Measurements from ENCODE around the gene MSRB3.

MSRB3 gene

DNA sequence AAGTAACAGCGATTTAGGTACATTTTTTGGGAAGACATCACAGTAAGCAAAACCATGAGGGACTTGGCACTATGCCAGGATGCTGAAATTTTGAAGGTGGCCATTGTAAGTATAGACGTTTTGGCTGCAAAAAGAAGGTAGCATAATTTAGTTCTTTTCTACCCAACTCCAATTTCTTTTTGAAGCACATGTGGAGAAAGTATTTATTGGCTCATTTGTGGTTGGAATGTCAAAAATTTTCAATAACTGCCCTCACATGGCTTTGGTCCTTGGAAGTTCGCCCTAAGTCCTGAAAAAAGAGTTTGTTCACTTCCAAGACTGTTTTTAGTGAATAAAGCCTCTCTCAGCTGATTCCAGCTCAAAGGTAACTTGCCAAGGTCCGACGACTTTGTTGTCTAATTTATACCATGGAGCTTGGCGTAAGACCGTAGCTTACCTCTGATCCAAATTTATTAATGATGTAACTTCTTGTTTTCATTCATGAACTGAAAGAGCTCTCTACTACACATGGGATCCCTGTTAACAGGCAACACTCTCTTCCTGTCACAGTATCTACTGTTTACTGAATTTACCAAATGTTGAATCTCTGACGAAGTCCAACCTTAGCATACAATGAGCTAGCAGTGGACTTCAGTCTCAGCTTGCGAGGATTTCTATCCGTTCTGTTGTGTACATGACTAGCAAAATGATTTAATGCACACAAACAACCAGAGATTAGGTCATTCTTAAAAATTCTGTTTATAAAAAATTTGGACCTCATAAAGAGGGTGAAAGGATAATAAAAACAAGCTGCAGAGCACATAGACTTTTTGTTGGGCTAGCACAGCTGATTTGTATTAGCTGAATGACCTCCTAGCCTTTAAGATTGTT is 49.0 kb downstream of the MSRB3 start:
- DNase-seq: no peak

DNA sequence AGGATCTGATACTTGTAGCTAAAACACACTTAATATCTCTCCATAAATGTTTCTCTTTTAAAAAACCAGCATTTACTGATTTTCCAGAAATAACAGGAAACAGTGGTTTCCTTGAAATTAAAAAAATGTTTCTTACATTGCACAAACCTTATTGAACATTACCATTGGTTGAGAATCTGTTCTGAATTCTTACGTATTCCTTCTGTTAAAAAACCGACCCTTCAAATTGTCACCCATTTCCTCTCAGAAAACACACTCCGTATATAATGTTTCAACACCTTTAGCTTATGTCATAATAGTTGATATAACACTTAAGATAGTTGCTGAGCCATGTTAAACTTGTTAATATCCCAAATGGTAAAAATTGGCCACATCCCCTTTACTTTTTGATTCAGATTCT is 51.2 kb downstream of the MSRB3 start:
- DNase-seq: no peak

DNA sequence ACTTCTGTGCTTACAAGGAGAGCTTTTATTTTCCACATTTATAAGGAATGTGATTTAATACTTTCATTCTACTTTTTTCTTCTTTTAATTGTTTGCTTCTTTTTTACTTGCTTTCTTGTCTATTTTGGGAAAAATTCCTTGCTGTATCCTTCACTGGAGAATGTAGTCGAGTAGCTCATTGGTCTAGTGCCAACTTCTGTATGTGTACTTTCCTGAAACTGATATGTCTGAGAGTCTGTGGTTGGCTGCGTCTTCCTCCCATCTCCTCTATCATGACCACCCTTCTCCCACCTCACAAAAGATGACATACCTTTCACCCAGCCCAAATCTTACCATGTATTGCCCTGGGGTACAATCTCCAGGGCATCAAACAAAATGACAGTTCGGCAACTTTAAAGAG is 51.8 kb downstream of the MSRB3 start:
- no peak for DNase-seq

DNA sequence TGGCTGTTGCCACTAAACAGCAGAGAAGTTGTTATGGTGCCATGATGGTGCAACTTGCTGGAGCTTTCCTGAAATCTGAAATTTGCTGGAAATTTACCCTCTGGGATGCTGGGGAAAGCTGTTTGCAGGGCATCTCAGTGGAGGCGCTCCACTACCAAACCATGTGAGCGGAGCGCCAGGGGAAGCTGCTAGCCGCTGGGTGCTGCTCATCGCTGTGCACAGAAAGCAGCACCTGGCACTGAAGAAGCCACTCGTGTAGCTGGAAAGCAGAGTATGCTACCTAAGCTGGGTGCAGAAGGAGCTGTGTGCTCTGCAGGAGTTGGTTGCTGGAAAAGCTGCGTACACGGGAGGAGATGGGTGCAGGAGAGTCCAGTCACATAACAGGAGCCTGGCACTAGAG is 53.0 kb downstream of the MSRB3 start:
- DNase-seq: no peak

DNA sequence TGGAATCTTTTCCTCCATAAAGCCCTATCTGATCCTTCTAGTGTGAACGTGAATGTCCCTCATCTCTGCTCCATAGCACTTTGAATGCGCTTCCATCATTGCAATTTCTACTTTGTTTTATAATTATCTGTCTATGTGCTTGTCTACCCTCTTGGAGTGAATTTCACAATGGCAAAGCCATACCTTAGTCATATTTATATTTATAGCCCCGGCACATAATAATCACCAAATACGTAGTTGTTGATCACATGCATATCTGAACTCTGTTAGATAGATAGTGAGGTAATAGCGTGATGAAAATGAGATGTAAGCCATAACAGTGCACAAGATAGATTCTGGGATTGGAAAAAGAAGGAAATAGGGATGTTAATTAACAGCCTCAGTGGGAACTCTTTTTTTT is 55.2 kb downstream of the MSRB3 start:
- DNase-seq: no peak

DNA sequence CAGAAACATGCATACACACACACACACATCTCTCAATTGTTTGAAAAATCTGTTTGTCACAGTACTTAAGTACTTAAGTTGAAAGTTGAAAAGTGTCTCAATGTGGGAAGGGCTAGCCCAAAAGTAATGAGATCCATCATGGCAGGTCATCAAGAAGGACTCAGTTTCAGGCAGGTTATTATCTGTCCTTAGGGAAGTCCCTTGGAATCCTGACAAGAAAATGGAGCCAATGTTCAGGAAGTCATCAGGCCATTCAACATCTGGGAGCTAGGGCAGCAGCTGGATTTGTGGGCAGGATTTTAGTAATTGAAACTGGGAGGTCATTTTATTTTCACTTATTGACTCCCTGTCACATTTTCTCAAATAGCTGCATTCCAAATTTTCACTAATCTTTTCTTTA is 56.0 kb downstream of the MSRB3 start:
- DNase-seq: no peak

DNA sequence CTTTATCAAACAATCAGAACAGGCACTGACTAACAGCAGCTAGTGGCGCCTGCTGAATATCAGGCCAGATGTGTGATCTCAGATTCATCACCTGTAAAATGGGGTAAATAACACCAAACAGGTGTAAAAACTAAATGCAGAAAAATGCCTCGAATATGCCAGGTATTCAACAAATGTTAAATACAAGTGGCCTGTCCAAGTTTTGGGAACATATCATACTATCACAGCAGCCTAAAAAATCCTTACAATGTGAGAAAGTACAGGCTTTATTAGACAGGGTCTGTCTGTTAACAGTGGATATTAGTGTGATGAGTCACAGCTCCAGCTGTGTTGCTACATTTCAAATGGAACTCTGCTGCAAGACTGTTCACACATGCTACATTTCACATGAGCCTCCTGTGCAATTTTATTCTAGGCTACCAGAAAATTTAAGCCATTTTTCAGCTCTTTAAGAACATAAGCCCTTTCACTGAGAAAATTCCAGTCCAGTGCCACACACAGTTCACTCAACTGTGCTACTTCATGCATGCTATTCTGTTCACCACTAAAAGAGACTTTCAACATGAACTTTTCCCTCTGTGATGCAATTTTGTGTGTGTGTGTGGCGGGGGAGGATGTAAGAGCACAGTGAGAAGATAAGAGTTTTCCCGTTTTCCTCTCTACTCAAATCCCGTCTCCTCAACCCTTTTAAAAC is 56.7 kb downstream of the MSRB3 start:
- no peak for DNase-seq

DNA sequence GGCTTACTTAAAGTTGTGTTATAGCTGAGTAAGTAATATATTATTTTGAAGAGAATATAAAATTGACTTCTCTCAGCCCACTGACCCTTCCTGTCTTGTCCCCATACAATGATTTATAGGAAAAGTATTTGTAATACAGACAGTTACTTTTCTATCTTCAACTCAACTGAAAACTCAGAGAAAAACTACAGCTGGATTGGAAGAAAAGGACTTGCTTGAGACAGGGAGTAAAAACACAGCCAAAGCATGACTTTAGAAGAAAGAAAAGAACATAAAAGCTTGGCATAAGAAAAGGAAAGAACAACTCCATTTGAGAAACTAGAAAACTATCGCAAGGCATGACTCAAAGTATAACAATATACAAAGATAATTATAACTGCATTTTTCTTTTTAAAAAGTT is 57.5 kb downstream of the MSRB3 start:
- DNase-seq: no peak

DNA sequence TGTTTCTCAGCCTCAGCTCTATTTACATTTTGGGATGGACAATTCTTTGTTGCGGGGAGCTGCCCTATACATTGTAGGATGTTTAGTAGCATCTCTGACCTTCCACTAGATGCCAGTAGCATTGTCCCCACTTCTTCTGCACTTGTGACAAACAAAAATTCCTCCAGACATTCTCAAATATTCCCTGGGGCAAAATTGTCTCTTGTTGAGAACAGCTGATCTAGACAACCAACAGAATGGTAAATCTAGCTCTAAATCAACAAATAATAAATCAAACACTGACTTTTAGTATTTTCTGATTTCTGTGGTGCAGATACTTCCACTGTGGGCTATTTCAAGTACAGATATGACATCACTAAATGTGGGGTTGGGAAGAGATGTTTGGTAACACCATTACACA is 60.7 kb downstream of the MSRB3 start:
- no peak for DNase-seq

DNA sequence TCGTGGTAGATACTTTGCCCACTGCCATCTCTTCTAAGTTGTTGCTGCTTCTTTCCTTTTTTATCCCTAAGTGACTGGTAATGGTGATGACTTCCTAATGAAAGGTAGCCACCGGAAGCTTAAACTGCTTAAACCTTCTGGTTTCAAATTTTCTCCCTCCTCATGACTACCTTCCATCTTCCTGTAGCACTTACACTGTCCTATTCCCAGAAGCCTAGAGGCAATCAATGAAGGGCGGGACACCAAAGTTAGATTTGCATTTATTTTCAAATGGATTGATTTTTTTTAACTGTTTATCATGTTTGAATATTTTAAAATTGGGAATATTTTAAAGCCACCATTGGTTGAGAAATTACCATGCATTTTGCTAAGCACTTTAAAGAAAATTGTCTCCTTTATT is 64.7 kb downstream of the MSRB3 start:
- DNase-seq: no peak

DNA sequence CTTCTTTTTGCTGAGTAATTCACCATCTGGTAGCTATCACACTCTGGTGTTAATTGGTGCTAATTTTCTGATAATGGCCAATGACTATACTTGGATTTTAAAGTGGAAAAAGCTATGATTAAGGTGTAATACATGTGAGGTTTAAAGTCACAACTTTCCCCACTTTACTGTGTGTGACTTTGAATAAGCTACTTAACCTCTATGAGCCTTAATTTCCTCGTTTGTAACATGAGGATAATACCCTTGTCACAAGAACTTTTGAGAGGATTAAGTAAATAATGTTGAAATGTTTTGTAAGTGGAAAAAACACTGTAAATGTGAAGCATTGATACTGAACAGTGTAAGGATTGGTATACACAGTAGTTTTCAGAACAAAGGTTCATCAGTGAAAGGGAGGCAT is 65.3 kb downstream of the MSRB3 start:
- no peak for DNase-seq

DNA sequence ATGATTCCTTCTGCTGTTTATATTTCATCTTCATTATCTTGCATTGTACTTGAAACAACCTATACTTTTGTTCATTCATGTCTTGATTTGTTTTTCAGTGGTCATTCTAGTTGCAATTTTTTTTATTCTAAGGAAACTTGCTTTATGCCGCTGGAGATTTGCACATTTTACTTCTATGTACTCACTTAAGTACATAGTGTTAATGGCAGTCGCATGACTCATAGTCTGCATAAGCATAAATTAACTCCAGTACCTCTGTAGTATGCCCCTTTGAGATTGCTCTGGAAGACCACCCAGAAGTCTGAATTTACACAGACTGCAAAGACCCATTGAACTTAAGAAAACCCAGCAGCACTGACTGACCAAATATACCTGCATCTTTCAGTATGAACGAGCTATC is 77.0 kb downstream of the MSRB3 start:
- DNase-seq: no peak

DNA sequence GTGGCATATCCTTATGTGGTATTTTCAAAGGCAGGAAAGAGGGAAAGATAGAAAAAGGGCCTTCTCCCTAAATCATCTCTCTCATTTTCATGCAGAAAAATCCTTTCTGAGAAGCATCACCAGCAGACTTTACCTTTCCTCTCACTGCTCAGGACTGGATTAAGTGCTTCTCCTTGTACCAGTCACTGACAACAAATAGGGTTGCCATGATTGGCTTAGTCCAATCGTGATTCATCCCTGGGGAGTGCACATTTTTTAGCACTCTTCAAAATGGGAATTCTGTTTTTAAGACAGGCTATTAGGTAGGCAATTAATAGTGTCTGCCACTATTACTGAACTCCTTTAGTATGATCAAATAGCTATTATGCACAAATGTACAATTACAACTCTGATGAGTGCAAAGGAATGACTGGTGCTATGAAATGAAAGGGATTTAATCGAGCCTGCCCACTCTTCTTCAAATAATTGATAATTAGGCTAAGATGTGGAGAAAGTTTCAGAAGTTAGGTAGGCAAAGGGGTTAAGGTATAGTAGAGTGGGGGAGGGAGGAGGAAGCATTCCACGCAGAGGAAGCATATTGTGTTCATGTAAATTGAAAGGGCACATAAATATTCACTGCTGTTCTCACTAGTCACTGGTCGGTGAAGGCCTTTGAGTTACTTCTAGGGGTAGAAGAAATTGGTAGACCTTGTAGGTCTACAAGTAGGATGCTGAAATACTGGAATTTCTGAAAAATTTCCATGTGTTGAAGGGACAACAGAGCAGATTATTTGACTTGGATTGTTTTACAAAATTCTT is 84.0 kb downstream of the MSRB3 start:
- DNase-seq: no peak

DNA sequence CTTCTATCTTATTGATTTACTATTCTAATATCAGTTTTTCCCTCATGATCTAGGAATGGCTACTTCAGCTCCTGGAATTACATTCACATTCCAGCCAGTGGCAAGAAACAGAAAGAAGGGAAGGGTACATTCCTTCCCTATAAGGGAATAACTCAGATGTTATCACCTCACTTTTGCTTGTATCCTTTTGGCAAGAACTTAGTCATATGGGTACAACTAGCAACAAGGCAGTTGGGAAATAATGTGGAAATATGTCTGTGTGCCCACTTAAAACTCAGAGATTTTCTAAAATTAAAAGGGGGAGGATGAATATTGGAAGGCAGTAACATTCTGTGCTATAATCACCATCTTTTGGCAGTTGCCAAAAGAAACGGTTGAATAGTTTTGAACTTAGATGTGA is 85.6 kb downstream of the MSRB3 start:
- DNase-seq: no peak

DNA sequence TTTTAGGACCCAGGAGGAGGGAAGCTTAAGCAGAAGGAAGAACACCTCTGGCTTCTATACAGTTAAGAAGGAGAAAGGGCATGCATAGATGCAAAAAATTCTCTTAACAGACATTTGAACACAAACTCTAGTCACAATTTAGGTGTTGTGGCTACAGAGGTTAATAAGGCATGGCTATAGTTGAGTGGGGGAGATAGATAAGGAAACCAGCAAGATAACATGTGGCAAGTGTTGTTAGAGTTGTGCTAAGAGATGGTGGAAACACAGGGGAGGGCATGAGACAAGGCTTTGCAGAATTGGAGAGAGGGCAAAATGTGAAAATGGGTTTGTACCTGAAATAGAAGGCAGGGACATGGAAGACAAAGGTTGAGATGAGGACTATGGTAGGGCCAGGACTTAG is 88.9 kb downstream of the MSRB3 start:
- DNase-seq: no peak

DNA sequence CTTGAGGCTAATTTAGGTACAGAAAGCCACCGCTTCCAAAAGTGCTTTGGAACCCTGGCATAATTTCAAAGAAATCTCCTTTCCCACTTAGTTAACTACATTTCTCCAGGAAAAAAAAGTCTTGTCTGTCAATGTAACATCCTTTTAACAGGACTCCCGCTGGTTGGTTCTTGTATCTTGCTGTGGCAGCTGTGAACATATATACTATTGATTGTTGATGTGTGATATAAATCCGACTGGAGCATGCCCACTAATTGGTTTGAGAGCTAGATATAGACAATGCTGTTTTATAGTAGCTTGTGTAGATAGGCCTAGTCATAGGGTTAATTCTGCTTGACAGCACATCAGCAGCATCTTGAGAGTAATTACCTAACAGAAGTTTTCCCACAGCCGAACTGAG is 89.6 kb downstream of the MSRB3 start:
- DNase-seq: no peak

DNA sequence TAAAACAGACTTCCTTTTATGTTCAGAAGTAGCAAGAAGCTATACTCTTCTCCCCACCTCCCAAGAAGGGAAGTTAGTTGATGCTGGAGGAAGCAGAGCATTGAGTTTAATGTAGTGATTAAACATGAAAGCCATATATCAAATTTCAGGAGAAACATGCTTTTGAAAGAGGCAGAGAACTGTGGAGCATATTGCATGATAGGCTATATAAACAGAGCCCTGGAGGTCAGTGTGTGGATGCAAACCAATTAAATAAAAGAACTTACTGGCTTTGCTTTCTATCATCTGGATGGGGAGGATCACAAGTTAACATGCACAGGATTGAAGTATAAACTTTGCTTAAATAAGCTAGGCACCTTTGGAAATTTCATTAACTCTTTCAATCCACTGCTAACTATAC is 94.1 kb downstream of the MSRB3 start:
- DNase-seq: no peak

DNA sequence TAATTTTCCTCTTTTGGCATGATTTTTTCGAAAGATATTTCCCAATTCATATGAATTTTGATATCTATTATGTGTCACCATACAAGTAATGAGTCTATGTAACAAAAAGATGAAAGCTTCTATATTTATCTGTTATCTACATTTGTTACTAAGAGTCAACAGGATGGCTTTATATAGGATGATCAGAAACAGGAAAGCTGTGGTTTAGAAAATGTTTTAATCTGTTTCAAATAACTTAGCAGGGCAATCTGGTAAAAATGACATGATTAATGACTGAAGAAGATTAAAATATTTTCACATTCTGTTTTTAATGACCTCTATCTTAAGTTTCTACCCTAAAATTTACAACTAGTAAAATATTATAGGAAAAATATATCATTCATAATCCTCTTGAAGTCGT is 105.8 kb downstream of the MSRB3 start:
- no peak for DNase-seq

DNA sequence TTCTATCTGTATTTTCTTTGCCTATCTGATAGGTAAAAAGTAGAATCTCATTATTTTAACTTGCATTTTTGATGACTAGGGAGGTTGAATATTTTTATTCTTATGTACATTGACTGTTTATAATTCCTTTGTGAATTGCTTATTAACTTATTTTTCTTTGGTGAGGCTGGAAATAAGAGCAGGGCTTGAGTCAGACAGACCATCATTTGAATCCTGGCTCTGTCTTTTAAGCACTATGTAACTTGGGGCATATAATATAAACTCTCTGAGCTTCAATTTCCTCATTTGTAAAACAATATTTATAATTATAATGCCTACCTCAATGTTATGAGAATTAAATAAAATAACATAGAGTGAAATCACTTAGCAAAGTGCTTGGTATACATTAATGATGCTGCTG is 108.9 kb downstream of the MSRB3 start:
- DNase-seq: no peak

DNA sequence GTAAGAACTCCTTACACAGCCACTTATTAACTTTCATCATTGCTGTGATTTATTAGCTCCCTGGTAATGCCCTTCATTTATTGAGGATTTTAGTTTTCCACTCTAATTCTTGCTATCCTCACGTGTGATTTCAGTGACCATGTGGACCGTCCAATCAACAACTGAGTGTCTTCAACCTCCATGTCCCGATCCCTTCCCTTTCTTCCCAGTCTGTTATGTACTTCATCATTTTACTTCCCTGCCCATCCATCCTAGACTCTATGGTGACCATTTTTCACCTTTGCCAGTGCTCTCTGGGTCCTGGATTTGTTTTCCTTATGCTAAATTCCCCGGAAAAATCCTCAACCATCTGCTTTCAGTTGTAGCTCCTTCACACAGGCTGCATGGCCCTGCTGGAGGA is 111.0 kb downstream of the MSRB3 start:
- DNase-seq: peak in 1 of 3 experiments; percentile 66

DNA sequence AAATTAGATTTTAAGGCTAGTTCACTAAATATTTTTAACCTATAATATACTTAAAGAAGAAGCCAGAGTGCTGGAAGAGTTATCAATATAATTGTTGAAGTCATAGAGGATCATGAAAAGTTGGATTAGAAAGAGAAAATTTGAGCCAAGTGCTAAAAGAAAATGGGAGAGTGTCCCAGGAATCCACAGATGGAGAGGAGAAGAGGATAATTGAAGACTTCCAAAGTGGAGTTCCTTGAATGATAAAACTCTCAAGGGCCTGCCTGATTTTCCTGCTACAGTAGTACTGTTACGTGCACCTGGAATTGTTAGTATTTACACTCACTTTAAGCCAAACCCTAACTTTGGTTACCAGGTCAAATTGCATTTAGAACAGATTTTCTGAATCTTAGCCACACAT is 113.2 kb downstream of the MSRB3 start:
- no peak for DNase-seq

DNA sequence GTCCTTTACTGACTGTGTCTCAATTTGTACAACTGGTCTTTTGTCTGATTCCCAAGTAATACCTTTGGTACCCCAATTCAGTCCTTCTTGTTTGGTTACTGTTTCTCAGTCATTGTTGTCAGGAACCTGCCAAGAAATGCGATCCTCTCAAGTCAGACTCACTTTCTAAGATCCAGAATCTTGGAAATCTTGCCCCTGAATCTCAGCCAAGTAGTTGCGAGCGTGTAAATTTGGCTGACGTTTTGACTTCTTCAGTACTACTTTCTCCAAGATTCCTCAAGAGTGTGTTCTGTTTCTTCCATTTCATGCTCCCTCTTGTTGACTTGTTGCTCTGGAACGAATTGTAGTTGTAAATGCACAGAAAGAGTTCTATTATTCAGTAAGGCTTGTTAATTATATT is 114.0 kb downstream of the MSRB3 start:
- DNase-seq: no peak

DNA sequence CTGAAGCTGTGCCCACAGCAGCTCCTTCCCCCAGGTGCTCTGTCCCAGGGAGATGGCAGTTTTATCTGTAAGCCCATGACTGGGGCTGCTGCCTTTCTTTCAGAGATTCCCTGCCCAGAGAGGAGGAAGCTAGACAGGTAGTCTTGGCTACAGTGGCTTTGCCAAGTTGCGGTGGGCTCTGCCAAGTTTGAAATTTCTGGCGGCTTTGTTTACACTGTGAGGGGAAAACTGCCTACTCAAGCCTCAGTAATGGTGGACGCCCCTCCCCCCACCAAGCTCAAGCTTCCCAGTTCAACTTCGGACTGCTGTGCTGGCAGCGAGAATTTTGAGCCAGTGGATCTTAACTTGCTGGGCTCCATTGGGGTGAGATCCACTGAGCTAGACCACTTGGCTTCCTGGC is 124.7 kb downstream of the MSRB3 start:
- no peak for DNase-seq

Data from NCI-H1417 (cell line).